ENCODE results near the gene TP53.

TP53 gene

DNA sequence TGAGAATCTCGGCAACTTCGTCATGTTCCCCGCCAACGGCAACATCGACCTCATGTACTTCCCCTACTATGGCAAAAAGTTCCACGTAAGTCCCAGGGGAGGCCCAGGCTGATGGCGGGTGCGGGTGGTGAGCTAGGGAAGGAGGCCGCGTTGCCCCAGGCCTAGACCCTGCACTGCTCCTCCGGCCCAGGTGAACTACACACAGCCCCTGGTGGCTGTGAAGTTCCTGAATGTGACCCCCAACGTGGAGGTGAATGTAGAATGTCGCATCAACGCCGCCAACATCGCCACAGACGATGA lies 31.8 kb downstream of the TP53 start:
- peaks cover 9% of the 10 kb centered on the region for H3K4me1 ChIP-seq (ENCODE audit: control insufficient read depth, low read length)
- no peaks in the 10 kb centered on the region for H3K9me2 ChIP-seq (replicated peaks; ENCODE audit: control insufficient read depth, low read length)
- no peaks in the 10 kb centered on the region for H4K20me1 ChIP-seq (ENCODE audit: control insufficient read depth, insufficient read depth, low read depth, low read length)
- no peak for TF ChIP-seq EZH2phosphoT487 (IDR thresholded peaks at IDR 0.05; ENCODE audit: borderline replicate concordance, low read length)
- no peaks in the 10 kb centered on the region for H3F3A ChIP-seq (ENCODE audit: control insufficient read depth, insufficient read depth)
- no peak overlapping the region for H3K27ac ChIP-seq (ENCODE audit: low read depth, low read length)
- H3K4me2 ChIP-seq (ENCODE audit: low read length), result no peak overlapping the region
- peaks cover 50% of the 10 kb centered on the region for H3K27me3 ChIP-seq (ENCODE audit: control insufficient read depth, low read length)
- H3K9me3 ChIP-seq (ENCODE audit: control insufficient read depth, insufficient read depth, low read length), result no peaks in the 10 kb centered on the region
- no peak overlapping the region for H3K4me3 ChIP-seq (ENCODE audit: low read length)
- H3K79me2 ChIP-seq (ENCODE audit: control insufficient read depth, low read length), result no peaks in the 10 kb centered on the region
- no peaks in the 10 kb centered on the region for H3K36me3 ChIP-seq (ENCODE audit: control insufficient read depth, low read length)

DNA sequence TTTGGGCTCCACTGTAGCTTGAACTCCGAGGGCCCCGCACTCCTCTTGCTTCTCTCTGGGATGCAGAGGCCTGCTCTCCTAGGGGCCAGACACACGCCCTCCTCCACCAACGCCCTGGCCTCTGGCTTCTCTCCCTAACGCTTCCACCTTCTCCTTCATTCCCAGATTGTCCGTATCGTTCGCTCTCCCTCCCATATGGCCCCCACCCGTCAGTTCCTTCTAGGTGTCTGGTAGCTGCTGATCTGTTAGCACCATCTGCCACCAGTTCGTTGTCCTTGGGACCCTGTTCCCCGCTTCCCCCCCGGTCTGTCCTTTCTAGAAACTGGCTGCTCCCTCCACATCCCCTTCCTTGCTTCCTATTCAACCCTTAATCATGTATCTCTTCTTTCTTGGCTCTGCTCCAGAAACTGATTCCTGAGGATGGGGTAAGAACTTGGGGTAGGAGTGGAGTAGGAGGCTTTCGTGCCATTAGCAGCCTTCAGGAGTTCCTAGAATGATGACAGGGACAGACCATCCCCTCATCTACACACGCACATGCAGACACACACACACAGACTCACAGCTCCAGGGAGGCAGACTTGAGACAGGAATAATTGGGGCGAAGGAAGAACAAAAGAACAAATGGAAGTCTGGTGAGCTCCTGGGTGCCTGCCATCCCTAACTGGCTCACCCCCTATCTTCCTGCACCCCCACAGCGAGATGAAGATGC lies 32.3 kb downstream of the TP53 start:
- peaks cover 14% of the 10 kb centered on the region for H3K4me1 ChIP-seq (ENCODE audit: control insufficient read depth, low read length)
- H3K4me2 ChIP-seq (ENCODE audit: low read length), result no peak overlapping the region
- no peaks in the 10 kb centered on the region for H3K36me3 ChIP-seq (ENCODE audit: control insufficient read depth, low read length)
- H3K27ac ChIP-seq (ENCODE audit: low read depth, low read length), result no peak overlapping the region
- no peaks in the 10 kb centered on the region for H4K20me1 ChIP-seq (ENCODE audit: control insufficient read depth, insufficient read depth, low read depth, low read length)
- TF ChIP-seq, protein P1, sequence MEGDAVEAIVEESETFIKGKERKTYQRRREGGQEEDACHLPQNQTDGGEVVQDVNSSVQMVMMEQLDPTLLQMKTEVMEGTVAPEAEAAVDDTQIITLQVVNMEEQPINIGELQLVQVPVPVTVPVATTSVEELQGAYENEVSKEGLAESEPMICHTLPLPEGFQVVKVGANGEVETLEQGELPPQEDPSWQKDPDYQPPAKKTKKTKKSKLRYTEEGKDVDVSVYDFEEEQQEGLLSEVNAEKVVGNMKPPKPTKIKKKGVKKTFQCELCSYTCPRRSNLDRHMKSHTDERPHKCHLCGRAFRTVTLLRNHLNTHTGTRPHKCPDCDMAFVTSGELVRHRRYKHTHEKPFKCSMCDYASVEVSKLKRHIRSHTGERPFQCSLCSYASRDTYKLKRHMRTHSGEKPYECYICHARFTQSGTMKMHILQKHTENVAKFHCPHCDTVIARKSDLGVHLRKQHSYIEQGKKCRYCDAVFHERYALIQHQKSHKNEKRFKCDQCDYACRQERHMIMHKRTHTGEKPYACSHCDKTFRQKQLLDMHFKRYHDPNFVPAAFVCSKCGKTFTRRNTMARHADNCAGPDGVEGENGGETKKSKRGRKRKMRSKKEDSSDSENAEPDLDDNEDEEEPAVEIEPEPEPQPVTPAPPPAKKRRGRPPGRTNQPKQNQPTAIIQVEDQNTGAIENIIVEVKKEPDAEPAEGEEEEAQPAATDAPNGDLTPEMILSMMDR (IDR thresholded peaks at IDR 0.05; ENCODE audit: low read depth, low read length, poor library complexity, severe bottlenecking), result no peak
- no peak for TF ChIP-seq EZH2phosphoT487 (IDR thresholded peaks at IDR 0.05; ENCODE audit: borderline replicate concordance, low read length)
- H3K79me2 ChIP-seq (ENCODE audit: control insufficient read depth, low read length), result no peaks in the 10 kb centered on the region
- H3F3A ChIP-seq (ENCODE audit: control insufficient read depth, insufficient read depth), result no peaks in the 10 kb centered on the region
- H3K4me3 ChIP-seq (ENCODE audit: low read length), result no peak overlapping the region
- H3K9me3 ChIP-seq (ENCODE audit: control insufficient read depth, insufficient read depth, low read length), result no peaks in the 10 kb centered on the region
- H3K27me3 ChIP-seq (ENCODE audit: control insufficient read depth, low read length), result peaks cover 55% of the 10 kb centered on the region
- H3K9me2 ChIP-seq (replicated peaks; ENCODE audit: control insufficient read depth, low read length), result no peaks in the 10 kb centered on the region

- Histone ChIP-seq H3K79me2 (ENCODE audit: control insufficient read depth, low read length) (no peaks in the 10 kb centered on the region), H3K27ac (ENCODE audit: low read depth, low read length) (no peak overlapping the region), H3F3A (ENCODE audit: control insufficient read depth, insufficient read depth) (no peaks in the 10 kb centered on the region), H3K9me3 (ENCODE audit: control insufficient read depth, insufficient read depth, low read length) (no peaks in the 10 kb centered on the region), H3K4me1 (ENCODE audit: control insufficient read depth, low read length) (peaks cover 15% of the 10 kb centered on the region), H3K4me2 (ENCODE audit: low read length) (no peak overlapping the region), H3K9me2 (replicated peaks; ENCODE audit: control insufficient read depth, low read length) (no peaks in the 10 kb centered on the region), H4K20me1 (ENCODE audit: control insufficient read depth, insufficient read depth, low read depth, low read length) (no peaks in the 10 kb centered on the region), H3K4me3 (ENCODE audit: low read length) (no peak overlapping the region), H3K27me3 (ENCODE audit: control insufficient read depth, low read length) (peaks cover 60% of the 10 kb centered on the region), H3K36me3 (ENCODE audit: control insufficient read depth, low read length) (no peaks in the 10 kb centered on the region)
- TF ChIP-seq, protein P1 (IDR thresholded peaks at IDR 0.05; ENCODE audit: low read depth, low read length, poor library complexity, severe bottlenecking), result no peak
These were observed 34.6 kb downstream of the TP53 start for GRCh38 chr17:7652388-7653356.
